ENCODE results near the gene AUH. TPM values are rescaled to one million over a fixed set of nuclear protein-coding genes. Genes with fewer than 3 reads are reported as not detected.

AUH gene
- polyA plus RNA-seq, 1 donor from 2014 or later, result 42.6 TPM

- no peak overlapping the region for H3K9ac ChIP-seq (ENCODE audit: low read length)
- H3K36me3 ChIP-seq (ENCODE audit: insufficient read depth, low read length), result no peaks in the 10 kb centered on the region
- H3K9me2 ChIP-seq (ENCODE audit: insufficient read depth, low read length), result no peaks in the 10 kb centered on the region
- H3K27ac ChIP-seq (ENCODE audit: low read length), result no peak overlapping the region
- no peaks in the 10 kb centered on the region for H3K9me3 ChIP-seq (ENCODE audit: low read length)
- H3K4me2 ChIP-seq (ENCODE audit: low read length), result no peak overlapping the region
- H3K4me3 ChIP-seq (ENCODE audit: low read length), result no peak overlapping the region
- H4K20me1 ChIP-seq (ENCODE audit: insufficient read depth), result no peaks in the 10 kb centered on the region
- no peak for TF ChIP-seq SMC3 (conservative IDR thresholded peaks at IDR 0.05; ENCODE audit: poor library complexity)
- TF ChIP-seq EP300 (conservative IDR thresholded peaks at IDR 0.05; ENCODE audit: poor library complexity, severe bottlenecking), result no peak
- no peak for TF ChIP-seq MXI1 (conservative IDR thresholded peaks at IDR 0.05; ENCODE audit: poor library complexity, severe bottlenecking)
- TF ChIP-seq RAD21 (conservative IDR thresholded peaks at IDR 0.05), result no peak
- H3F3A ChIP-seq (ENCODE audit: insufficient read depth, low read length, poor library complexity, severe bottlenecking), result no peaks in the 10 kb centered on the region
- no peaks in the 10 kb centered on the region for H3K79me2 ChIP-seq (replicated peaks; ENCODE audit: insufficient read depth, low read length)
- no peaks in the 10 kb centered on the region for H3K27me3 ChIP-seq (ENCODE audit: insufficient read depth, low read depth, low read length)
- no peak overlapping the region for H2AFZ ChIP-seq (ENCODE audit: low read depth, low read length)
These were observed 42.2 kb upstream of the AUH start for GRCh38 chr9:91403665-91404543.

GRCh38 chr9:91398926-91399325 is 37.2 kb upstream of the AUH start:
- Histone ChIP-seq H3K79me2 (replicated peaks; ENCODE audit: insufficient read depth, low read length) (no peaks in the 10 kb centered on the region), H3F3A (ENCODE audit: insufficient read depth, low read length, poor library complexity, severe bottlenecking) (no peaks in the 10 kb centered on the region), H4K20me1 (ENCODE audit: insufficient read depth) (no peaks in the 10 kb centered on the region), H3K27me3 (ENCODE audit: insufficient read depth, low read depth, low read length) (no peaks in the 10 kb centered on the region), H3K27ac (ENCODE audit: low read length) (no peak overlapping the region), H3K4me2 (ENCODE audit: low read length) (no peak overlapping the region), H3K9me3 (ENCODE audit: low read length) (no peaks in the 10 kb centered on the region), H3K4me3 (ENCODE audit: low read length) (no peak overlapping the region), H3K36me3 (ENCODE audit: insufficient read depth, low read length) (no peaks in the 10 kb centered on the region), H3K9me2 (ENCODE audit: insufficient read depth, low read length) (no peaks in the 10 kb centered on the region), H2AFZ (ENCODE audit: low read depth, low read length) (no peak overlapping the region), H3K9ac (ENCODE audit: low read length) (no peak overlapping the region)
- TF ChIP-seq MXI1 (conservative IDR thresholded peaks at IDR 0.05; ENCODE audit: poor library complexity, severe bottlenecking), result no peak

- no peaks in the 10 kb centered on the region for H3K36me3 ChIP-seq (ENCODE audit: insufficient read depth, low read length)
- no peak overlapping the region for H3K27ac ChIP-seq (ENCODE audit: low read length)
- H3K79me2 ChIP-seq (replicated peaks; ENCODE audit: insufficient read depth, low read length), result no peaks in the 10 kb centered on the region
- H3F3A ChIP-seq (ENCODE audit: insufficient read depth, low read length, poor library complexity, severe bottlenecking), result no peaks in the 10 kb centered on the region
- H3K4me3 ChIP-seq (ENCODE audit: low read length), result no peak overlapping the region
- no peak overlapping the region for H3K9ac ChIP-seq (ENCODE audit: low read length)
- no peak for TF ChIP-seq TAF1 (IDR thresholded peaks at IDR 0.05; ENCODE audit: low read depth)
- no peak for TF ChIP-seq REST (IDR thresholded peaks at IDR 0.05; ENCODE audit: borderline replicate concordance)
- no peak for TF ChIP-seq POLR2AphosphoS5 (IDR thresholded peaks at IDR 0.05)
- TF ChIP-seq SMC3 (conservative IDR thresholded peaks at IDR 0.05; ENCODE audit: poor library complexity), result no peak
- no peak for TF ChIP-seq CTCF (IDR thresholded peaks at IDR 0.05; ENCODE audit: poor library complexity, severe bottlenecking)
- TF ChIP-seq MXI1 (conservative IDR thresholded peaks at IDR 0.05; ENCODE audit: poor library complexity, severe bottlenecking), result no peak
- TF ChIP-seq EP300 (conservative IDR thresholded peaks at IDR 0.05; ENCODE audit: poor library complexity, severe bottlenecking), result no peak
- TF ChIP-seq EZH2 (IDR thresholded peaks at IDR 0.05; ENCODE audit: borderline replicate concordance, insufficient read depth, low read length, poor library complexity, severe bottlenecking), result no peak
- TF ChIP-seq RAD21 (conservative IDR thresholded peaks at IDR 0.05), result no peak
- H4K20me1 ChIP-seq (ENCODE audit: insufficient read depth), result no peaks in the 10 kb centered on the region
- H2AFZ ChIP-seq (ENCODE audit: low read depth, low read length), result no peak overlapping the region
- no peaks in the 10 kb centered on the region for H3K9me3 ChIP-seq (ENCODE audit: low read length)
- no peak overlapping the region for H3K4me2 ChIP-seq (ENCODE audit: low read length)
- H3K27me3 ChIP-seq (ENCODE audit: insufficient read depth, low read depth, low read length), result no peaks in the 10 kb centered on the region
- no peaks in the 10 kb centered on the region for H3K9me2 ChIP-seq (ENCODE audit: insufficient read depth, low read length)
These were observed 34.1 kb upstream of the AUH start for GRCh38 chr9:91395553-91396471.
